Measurements from ENCODE around the gene NBAS. TPM values are rescaled to one million over a fixed set of nuclear protein-coding genes. Genes with fewer than 3 reads are reported as not detected.

NBAS gene
- total RNA-seq, 1 experiment from 2014 or later = 36.3 TPM

DNA sequence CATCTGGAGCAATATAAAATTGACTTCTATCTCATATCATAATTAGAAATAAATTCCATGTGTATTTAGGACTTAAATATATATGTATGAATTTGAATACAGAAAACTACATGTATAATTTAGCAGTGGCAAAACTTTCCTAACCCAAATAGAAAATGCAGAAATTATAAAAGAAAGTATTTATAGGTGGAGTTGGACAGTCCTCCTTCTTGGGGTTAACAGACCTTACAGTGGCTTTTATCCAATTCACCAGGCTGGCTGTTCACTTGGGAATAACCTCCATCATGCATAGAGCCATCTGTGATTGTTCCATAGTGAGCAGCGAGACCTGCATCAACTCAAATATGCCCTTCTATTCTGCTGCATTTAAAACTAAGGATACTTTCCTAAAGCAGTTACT is 38.9 kb upstream of the NBAS start:
- Histone ChIP-seq H3K9me3 (ENCODE audit: control insufficient read depth, insufficient read depth, low read depth, low read length) (no peaks in the 10 kb centered on the region), H3K27ac (ENCODE audit: low read length) (no peak overlapping the region), H3K36me3 (ENCODE audit: control insufficient read depth, insufficient read depth, low read length) (peaks cover 76% of the 10 kb centered on the region), H3K4me3 (ENCODE audit: low read depth in 2 of 2, low read length in 2 of 2) (no peak overlapping the region), H3K27me3 (ENCODE audit: control insufficient read depth, insufficient read depth, low read length) (no peaks in the 10 kb centered on the region), H3K4me1 (ENCODE audit: control insufficient read depth, insufficient read depth, low read length) (no peaks in the 10 kb centered on the region)
- ATAC-seq (no peak), DNase-seq (ENCODE audit: low read depth, low spot score) (no peak)
- BruUV-seq (replicated peaks) = no TSS peak
- ChIA-PET POLR2A (no interaction called here), CTCF (interaction anchor here (0.6 kb wide), 1 partner anchor 1009 kb away, joined by 7 read pairs; no protein-coding TSS in a partner anchor)
- TF ChIP-seq, protein P1, sequence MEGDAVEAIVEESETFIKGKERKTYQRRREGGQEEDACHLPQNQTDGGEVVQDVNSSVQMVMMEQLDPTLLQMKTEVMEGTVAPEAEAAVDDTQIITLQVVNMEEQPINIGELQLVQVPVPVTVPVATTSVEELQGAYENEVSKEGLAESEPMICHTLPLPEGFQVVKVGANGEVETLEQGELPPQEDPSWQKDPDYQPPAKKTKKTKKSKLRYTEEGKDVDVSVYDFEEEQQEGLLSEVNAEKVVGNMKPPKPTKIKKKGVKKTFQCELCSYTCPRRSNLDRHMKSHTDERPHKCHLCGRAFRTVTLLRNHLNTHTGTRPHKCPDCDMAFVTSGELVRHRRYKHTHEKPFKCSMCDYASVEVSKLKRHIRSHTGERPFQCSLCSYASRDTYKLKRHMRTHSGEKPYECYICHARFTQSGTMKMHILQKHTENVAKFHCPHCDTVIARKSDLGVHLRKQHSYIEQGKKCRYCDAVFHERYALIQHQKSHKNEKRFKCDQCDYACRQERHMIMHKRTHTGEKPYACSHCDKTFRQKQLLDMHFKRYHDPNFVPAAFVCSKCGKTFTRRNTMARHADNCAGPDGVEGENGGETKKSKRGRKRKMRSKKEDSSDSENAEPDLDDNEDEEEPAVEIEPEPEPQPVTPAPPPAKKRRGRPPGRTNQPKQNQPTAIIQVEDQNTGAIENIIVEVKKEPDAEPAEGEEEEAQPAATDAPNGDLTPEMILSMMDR (IDR thresholded peaks at IDR 0.05) = no peak
- TF ChIP-seq TCF7L2 (IDR thresholded peaks at IDR 0.05; ENCODE audit: low read depth, low read length) = no peak
- in situ Hi-C loops (cut with HindIII; ENCODE audit: low pct_unique_long_range_greater_than_20kb, low sequenced_read_pairs) (no loop called here), intact Hi-C loops (cut with micrococcal nuclease; ENCODE audit: unreplicated experiment) (no loop called here)

DNA sequence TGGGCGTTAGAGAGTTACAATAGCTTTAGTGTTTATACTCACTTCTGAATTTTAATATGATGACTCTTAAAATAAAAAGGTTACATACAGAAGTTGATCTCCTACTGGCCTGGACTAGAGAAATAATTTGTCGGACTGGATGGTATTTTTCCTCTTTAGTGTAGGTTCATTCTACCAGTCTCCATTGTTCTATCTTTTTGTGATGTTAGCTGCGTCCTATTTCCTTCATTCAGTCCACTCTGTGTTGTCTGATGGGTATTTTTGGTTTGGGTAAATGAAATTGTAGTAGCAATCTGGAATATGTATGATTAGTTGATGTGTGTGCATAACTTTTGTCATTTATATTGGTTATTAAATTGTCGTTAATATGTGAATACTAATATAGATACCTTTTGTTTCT is 35.8 kb upstream of the NBAS start:
- no peaks in the 10 kb centered on the region for H3K27me3 ChIP-seq (ENCODE audit: control insufficient read depth, insufficient read depth, low read length)
- in situ Hi-C loops (cut with HindIII; ENCODE audit: low pct_unique_long_range_greater_than_20kb, low sequenced_read_pairs) = no loop called here
- peaks cover 55% of the 10 kb centered on the region for H3K36me3 ChIP-seq (ENCODE audit: control insufficient read depth, insufficient read depth, low read length)
- no TSS peak for BruUV-seq (replicated peaks)
- H3K9me3 ChIP-seq (ENCODE audit: control insufficient read depth, insufficient read depth, low read depth, low read length) = no peaks in the 10 kb centered on the region
- H3K4me3 ChIP-seq (ENCODE audit: low read depth in 2 of 2, low read length in 2 of 2) = no peak overlapping the region
- H3K4me1 ChIP-seq (ENCODE audit: control insufficient read depth, insufficient read depth, low read length) = peaks cover 8% of the 10 kb centered on the region
- no peak overlapping the region for H3K27ac ChIP-seq (ENCODE audit: low read length)
- ATAC-seq (no peak), DNase-seq (ENCODE audit: low read depth, low spot score) (no peak)
- CTCF ChIA-PET = no interaction called here
- no peak for TF ChIP-seq TCF7L2 (IDR thresholded peaks at IDR 0.05; ENCODE audit: low read depth, low read length)
- no peak for TF ChIP-seq SIN3A (IDR thresholded peaks at IDR 0.05; ENCODE audit: borderline replicate concordance, insufficient read depth, low read depth, low read length)
- TF ChIP-seq, protein P2, sequence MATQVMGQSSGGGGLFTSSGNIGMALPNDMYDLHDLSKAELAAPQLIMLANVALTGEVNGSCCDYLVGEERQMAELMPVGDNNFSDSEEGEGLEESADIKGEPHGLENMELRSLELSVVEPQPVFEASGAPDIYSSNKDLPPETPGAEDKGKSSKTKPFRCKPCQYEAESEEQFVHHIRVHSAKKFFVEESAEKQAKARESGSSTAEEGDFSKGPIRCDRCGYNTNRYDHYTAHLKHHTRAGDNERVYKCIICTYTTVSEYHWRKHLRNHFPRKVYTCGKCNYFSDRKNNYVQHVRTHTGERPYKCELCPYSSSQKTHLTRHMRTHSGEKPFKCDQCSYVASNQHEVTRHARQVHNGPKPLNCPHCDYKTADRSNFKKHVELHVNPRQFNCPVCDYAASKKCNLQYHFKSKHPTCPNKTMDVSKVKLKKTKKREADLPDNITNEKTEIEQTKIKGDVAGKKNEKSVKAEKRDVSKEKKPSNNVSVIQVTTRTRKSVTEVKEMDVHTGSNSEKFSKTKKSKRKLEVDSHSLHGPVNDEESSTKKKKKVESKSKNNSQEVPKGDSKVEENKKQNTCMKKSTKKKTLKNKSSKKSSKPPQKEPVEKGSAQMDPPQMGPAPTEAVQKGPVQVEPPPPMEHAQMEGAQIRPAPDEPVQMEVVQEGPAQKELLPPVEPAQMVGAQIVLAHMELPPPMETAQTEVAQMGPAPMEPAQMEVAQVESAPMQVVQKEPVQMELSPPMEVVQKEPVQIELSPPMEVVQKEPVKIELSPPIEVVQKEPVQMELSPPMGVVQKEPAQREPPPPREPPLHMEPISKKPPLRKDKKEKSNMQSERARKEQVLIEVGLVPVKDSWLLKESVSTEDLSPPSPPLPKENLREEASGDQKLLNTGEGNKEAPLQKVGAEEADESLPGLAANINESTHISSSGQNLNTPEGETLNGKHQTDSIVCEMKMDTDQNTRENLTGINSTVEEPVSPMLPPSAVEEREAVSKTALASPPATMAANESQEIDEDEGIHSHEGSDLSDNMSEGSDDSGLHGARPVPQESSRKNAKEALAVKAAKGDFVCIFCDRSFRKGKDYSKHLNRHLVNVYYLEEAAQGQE (IDR thresholded peaks at IDR 0.05; ENCODE audit: insufficient read depth in 1 of 2, low read depth in 2 of 2, low read length in 1 of 2) = no peak
- TF ChIP-seq, protein P1 (IDR thresholded peaks at IDR 0.05) = no peak
- no peak for TF ChIP-seq POLR2AphosphoS5 (IDR thresholded peaks at IDR 0.05; ENCODE audit: low read depth, low read length)
- intact Hi-C loops (cut with micrococcal nuclease; ENCODE audit: unreplicated experiment) = no loop called here
- POLR2A ChIA-PET = no interaction called here

DNA sequence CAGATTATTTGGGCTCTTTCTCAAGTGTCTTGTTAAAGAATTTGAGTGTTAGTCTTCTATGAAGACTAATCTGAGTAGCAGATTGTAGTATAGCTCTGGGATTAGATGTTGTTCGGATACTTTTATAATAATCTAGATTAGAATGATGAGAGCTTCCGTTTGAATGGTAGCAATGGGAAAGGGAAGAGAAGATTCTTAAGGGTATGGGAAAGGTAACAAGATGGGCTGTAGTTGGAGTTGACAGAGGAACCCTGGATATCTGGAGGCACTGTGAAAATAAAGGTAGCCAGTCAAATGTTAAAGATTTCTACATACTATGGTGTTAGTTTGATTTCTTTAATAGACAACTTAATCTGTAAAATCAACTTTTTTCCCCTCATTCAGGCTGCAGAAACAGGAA is 35.2 kb upstream of the NBAS start:
- H3K4me1 ChIP-seq (ENCODE audit: control insufficient read depth, insufficient read depth, low read length) = peaks cover 8% of the 10 kb centered on the region
- no peak overlapping the region for H3K4me3 ChIP-seq (ENCODE audit: low read depth in 2 of 2, low read length in 2 of 2)
- ChIA-PET CTCF (no interaction called here), POLR2A (no interaction called here)
- no TSS peak for BruUV-seq (replicated peaks)
- peaks cover 50% of the 10 kb centered on the region for H3K36me3 ChIP-seq (ENCODE audit: control insufficient read depth, insufficient read depth, low read length)
- H3K27me3 ChIP-seq (ENCODE audit: control insufficient read depth, insufficient read depth, low read length) = no peaks in the 10 kb centered on the region
- in situ Hi-C loops (cut with HindIII; ENCODE audit: low pct_unique_long_range_greater_than_20kb, low sequenced_read_pairs) = no loop called here
- intact Hi-C loops (cut with micrococcal nuclease; ENCODE audit: unreplicated experiment) = no loop called here
- ATAC-seq (no peak), DNase-seq (ENCODE audit: low read depth, low spot score) (no peak)
- H3K27ac ChIP-seq (ENCODE audit: low read length) = no peak overlapping the region
- H3K9me3 ChIP-seq (ENCODE audit: control insufficient read depth, insufficient read depth, low read depth, low read length) = no peaks in the 10 kb centered on the region
- TF ChIP-seq SIN3A (IDR thresholded peaks at IDR 0.05; ENCODE audit: borderline replicate concordance, insufficient read depth, low read depth, low read length) (no peak), TCF7L2 (IDR thresholded peaks at IDR 0.05; ENCODE audit: low read depth, low read length) (no peak), POLR2AphosphoS5 (IDR thresholded peaks at IDR 0.05; ENCODE audit: low read depth, low read length) (no peak)
- TF ChIP-seq, protein P1 (IDR thresholded peaks at IDR 0.05) = no peak
- TF ChIP-seq, protein P2 (IDR thresholded peaks at IDR 0.05; ENCODE audit: insufficient read depth in 1 of 2, low read depth in 2 of 2, low read length in 1 of 2) = no peak

Measured in Panc1 (cell line).